ENCODE measurements around the gene DHCR7.

DNA sequence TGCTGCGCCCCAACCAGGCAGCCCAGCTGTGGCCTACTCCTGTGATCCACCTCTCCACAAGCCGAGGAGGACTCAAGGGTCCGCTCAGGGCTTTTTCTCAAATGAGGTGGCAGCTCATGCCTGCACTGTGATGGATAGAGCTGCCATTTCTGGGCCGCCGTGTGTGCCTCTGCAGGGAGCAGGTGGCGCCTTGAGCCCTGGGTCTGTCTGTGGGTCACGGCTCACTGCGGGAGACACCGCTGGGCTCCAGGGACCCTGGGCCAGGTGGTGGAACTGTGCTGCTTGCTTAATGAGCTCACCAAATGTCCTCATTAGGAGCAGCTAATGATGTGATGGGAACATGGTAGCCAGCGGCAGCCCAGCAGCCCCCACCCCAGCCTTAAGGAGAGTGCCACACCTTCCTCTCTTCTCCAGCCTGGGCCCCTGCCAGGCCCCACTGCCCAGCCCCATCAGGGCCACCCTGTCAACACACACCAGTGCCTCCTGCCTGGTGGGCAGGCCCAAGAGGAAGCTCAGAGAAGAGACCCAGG lies 50.8 kb downstream of the DHCR7 start:
- no peak for TF ChIP-seq POLR2A (IDR thresholded peaks at IDR 0.05)
- TF ChIP-seq, protein P1, sequence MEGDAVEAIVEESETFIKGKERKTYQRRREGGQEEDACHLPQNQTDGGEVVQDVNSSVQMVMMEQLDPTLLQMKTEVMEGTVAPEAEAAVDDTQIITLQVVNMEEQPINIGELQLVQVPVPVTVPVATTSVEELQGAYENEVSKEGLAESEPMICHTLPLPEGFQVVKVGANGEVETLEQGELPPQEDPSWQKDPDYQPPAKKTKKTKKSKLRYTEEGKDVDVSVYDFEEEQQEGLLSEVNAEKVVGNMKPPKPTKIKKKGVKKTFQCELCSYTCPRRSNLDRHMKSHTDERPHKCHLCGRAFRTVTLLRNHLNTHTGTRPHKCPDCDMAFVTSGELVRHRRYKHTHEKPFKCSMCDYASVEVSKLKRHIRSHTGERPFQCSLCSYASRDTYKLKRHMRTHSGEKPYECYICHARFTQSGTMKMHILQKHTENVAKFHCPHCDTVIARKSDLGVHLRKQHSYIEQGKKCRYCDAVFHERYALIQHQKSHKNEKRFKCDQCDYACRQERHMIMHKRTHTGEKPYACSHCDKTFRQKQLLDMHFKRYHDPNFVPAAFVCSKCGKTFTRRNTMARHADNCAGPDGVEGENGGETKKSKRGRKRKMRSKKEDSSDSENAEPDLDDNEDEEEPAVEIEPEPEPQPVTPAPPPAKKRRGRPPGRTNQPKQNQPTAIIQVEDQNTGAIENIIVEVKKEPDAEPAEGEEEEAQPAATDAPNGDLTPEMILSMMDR (IDR thresholded peaks at IDR 0.05): no peak

Data from Peyer's patch (tissue), 4 donors.